Measurements from ENCODE around the gene ITGB4. TPM values are rescaled to one million over a fixed set of nuclear protein-coding genes. Genes with fewer than 3 reads are reported as not detected.

The ITGB4 gene
- total and polyA plus RNA-seq, 2 of the 13 experiments (the other 11 are each of a cell fraction or from before 2014, with no cell fraction given), result 6.9 to 14.5 TPM

DNA sequence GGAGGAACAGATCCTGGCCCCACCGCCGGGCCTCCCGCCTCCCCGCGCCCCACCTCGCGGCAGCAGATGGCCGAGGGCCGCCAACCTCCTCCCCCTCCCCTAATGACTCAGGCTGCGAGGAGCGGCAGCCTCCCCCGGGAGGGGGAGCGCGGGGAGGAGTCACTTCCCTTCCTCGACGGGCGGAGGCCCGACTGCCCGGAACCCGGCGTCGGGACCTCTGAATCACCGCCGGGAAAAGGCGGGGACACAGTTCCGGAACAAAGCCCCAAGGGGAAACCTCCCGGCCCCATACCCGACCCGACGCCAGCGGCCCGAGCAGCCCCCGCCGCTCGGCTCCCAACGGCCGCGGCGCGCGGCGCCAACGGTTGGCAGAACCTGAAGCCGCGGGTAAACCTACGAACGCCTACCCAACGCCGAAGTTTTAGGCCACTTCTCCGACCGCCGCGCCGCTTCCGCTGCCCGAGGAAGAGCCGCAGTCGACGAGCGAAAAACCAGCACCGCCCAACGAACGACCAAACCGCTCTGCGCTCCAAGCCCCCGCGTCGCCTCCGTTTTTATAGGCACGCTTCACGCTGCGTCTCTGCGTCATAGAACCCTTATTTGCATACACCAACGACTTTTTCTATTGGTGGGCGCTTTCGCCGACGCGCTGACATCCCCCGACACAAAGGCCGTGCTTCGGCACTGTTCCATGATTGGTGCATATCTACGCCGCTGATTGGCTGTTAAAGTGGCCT lies 58.2 kb downstream of the ITGB4 start (continued):
- TF ChIP-seq ZNF382 (CRISPR knock-in tag; IDR thresholded peaks at IDR 0.05; ENCODE audit: borderline replicate concordance) (no peak), ZNF224 (CRISPR knock-in tag; IDR thresholded peaks at IDR 0.05) (no peak), HES4 (CRISPR knock-in tag; IDR thresholded peaks at IDR 0.05; ENCODE audit: borderline replicate concordance) (peak; percentile 96), PHF21A (CRISPR knock-in tag; IDR thresholded peaks at IDR 0.05) (peak; percentile 69), ZNF282 (IDR thresholded peaks at IDR 0.05; ENCODE audit: partially characterized antibody) (no peak), ELF1 (CRISPR knock-in tag; IDR thresholded peaks at IDR 0.05) (peak; percentile 71), NR3C1 (CRISPR knock-in tag; IDR thresholded peaks at IDR 0.05) (no peak), NFIB (CRISPR knock-in tag; IDR thresholded peaks at IDR 0.05; ENCODE audit: borderline replicate concordance) (no peak), THYN1 (CRISPR knock-in tag; IDR thresholded peaks at IDR 0.05; ENCODE audit: borderline replicate concordance, low read depth) (no peak), HIVEP1 (CRISPR knock-in tag; IDR thresholded peaks at IDR 0.05) (peak; percentile 71; the same call in 1 of the 2 replicates), ZNF557 (CRISPR knock-in tag; IDR thresholded peaks at IDR 0.05) (peak; percentile 93), ETV5 (CRISPR knock-in tag; IDR thresholded peaks at IDR 0.05; ENCODE audit: borderline replicate concordance) (peak; percentile 70), ZNF773 (CRISPR knock-in tag; IDR thresholded peaks at IDR 0.05; ENCODE audit: borderline replicate concordance) (peak; percentile 92; the same call in 1 of the 2 replicates)
- TF ChIP-seq, protein P1, sequence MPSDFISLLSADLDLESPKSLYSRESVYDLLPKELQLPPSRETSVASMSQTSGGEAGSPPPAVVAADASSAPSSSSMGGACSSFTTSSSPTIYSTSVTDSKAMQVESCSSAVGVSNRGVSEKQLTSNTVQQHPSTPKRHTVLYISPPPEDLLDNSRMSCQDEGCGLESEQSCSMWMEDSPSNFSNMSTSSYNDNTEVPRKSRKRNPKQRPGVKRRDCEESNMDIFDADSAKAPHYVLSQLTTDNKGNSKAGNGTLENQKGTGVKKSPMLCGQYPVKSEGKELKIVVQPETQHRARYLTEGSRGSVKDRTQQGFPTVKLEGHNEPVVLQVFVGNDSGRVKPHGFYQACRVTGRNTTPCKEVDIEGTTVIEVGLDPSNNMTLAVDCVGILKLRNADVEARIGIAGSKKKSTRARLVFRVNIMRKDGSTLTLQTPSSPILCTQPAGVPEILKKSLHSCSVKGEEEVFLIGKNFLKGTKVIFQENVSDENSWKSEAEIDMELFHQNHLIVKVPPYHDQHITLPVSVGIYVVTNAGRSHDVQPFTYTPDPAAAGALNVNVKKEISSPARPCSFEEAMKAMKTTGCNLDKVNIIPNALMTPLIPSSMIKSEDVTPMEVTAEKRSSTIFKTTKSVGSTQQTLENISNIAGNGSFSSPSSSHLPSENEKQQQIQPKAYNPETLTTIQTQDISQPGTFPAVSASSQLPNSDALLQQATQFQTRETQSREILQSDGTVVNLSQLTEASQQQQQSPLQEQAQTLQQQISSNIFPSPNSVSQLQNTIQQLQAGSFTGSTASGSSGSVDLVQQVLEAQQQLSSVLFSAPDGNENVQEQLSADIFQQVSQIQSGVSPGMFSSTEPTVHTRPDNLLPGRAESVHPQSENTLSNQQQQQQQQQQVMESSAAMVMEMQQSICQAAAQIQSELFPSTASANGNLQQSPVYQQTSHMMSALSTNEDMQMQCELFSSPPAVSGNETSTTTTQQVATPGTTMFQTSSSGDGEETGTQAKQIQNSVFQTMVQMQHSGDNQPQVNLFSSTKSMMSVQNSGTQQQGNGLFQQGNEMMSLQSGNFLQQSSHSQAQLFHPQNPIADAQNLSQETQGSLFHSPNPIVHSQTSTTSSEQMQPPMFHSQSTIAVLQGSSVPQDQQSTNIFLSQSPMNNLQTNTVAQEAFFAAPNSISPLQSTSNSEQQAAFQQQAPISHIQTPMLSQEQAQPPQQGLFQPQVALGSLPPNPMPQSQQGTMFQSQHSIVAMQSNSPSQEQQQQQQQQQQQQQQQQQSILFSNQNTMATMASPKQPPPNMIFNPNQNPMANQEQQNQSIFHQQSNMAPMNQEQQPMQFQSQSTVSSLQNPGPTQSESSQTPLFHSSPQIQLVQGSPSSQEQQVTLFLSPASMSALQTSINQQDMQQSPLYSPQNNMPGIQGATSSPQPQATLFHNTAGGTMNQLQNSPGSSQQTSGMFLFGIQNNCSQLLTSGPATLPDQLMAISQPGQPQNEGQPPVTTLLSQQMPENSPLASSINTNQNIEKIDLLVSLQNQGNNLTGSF (CRISPR knock-in tag; IDR thresholded peaks at IDR 0.05), result peak; percentile 97
- TF ChIP-seq, protein P2, sequence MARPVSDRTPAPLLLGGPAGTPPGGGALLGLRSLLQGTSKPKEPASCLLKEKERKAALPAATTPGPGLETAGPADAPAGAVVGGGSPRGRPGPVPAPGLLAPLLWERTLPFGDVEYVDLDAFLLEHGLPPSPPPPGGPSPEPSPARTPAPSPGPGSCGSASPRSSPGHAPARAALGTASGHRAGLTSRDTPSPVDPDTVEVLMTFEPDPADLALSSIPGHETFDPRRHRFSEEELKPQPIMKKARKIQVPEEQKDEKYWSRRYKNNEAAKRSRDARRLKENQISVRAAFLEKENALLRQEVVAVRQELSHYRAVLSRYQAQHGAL (CRISPR knock-in tag; IDR thresholded peaks at IDR 0.05; ENCODE audit: not compliant biosample characterization), result peak; percentile 93
- TF ChIP-seq, protein P3, sequence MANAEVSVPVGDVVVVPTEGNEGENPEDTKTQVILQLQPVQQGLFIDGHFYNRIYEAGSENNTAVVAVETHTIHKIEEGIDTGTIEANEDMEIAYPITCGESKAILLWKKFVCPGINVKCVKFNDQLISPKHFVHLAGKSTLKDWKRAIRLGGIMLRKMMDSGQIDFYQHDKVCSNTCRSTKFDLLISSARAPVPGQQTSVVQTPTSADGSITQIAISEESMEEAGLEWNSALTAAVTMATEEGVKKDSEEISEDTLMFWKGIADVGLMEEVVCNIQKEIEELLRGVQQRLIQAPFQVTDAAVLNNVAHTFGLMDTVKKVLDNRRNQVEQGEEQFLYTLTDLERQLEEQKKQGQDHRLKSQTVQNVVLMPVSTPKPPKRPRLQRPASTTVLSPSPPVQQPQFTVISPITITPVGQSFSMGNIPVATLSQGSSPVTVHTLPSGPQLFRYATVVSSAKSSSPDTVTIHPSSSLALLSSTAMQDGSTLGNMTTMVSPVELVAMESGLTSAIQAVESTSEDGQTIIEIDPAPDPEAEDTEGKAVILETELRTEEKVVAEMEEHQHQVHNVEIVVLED (CRISPR knock-in tag; IDR thresholded peaks at IDR 0.05; ENCODE audit: borderline replicate concordance), result peak; percentile 100
- TF ChIP-seq, protein P4, sequence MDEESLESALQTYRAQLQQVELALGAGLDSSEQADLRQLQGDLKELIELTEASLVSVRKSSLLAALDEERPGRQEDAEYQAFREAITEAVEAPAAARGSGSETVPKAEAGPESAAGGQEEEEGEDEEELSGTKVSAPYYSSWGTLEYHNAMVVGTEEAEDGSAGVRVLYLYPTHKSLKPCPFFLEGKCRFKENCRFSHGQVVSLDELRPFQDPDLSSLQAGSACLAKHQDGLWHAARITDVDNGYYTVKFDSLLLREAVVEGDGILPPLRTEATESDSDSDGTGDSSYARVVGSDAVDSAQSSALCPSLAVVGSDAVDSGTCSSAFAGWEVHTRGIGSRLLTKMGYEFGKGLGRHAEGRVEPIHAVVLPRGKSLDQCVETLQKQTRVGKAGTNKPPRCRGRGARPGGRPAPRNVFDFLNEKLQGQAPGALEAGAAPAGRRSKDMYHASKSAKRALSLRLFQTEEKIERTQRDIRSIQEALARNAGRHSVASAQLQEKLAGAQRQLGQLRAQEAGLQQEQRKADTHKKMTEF (CRISPR knock-in tag; IDR thresholded peaks at IDR 0.05), result peak; percentile 96
